Measurements from ENCODE around the gene FHAD1. TPM values are rescaled to one million over a fixed set of nuclear protein-coding genes. Genes with fewer than 3 reads are reported as not detected.

The FHAD1 gene
- total RNA-seq, 1 experiment from 2014 or later: 2.0 TPM

DNA sequence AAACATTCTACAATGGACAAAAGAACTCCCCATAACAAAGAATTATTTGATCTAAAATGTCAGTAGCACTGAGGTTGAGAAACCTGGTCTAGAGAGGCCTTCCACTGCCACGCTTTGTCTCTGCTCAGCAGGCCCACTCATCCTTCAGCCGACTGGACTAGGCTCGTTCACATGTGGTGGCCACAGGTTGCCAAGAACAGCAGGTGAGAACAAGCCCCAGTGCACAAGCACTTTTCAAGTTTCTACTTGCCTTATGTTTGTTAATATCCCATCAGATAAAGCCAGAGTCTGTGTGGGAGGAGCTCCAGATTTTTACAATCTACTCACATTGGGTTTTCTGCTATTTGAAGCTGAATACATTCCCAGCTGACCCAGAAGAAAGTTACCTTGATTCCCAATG lies 153.6 kb downstream of the FHAD1 start:
- CTCF ChIA-PET: no interaction called here

GRCh38 chr1:15401391-15402055 lies 154.5 kb downstream of the FHAD1 start:
- Histone ChIP-seq H3K4me3 (ENCODE audit: low read depth, low read length, poor library complexity, severe bottlenecking) (no peak overlapping the region), H3K27ac (ENCODE audit: low read depth, low read length, poor library complexity, severe bottlenecking) (no peak overlapping the region), H3K27me3 (replicated peaks; ENCODE audit: insufficient read depth, low read depth, low read length, poor library complexity) (no peaks in the 10 kb centered on the region), H3K9me3 (ENCODE audit: low read depth, low read length, poor library complexity, severe bottlenecking) (peaks cover 8% of the 10 kb centered on the region), H3K36me3 (ENCODE audit: insufficient read depth, low read length, poor library complexity, severe bottlenecking) (no peaks in the 10 kb centered on the region), H3K4me1 (ENCODE audit: insufficient read depth, low read length, poor library complexity, severe bottlenecking) (no peaks in the 10 kb centered on the region)
- no peak for DNase-seq (ENCODE audit: low spot score)
- intact Hi-C loops (cut with micrococcal nuclease; ENCODE audit: unreplicated experiment): no loop called here
- no peak for TF ChIP-seq EZH2 (IDR thresholded peaks at IDR 0.05; ENCODE audit: borderline replicate concordance, low read depth, low read length, poor library complexity, severe bottlenecking)
- TF ChIP-seq, protein P1, sequence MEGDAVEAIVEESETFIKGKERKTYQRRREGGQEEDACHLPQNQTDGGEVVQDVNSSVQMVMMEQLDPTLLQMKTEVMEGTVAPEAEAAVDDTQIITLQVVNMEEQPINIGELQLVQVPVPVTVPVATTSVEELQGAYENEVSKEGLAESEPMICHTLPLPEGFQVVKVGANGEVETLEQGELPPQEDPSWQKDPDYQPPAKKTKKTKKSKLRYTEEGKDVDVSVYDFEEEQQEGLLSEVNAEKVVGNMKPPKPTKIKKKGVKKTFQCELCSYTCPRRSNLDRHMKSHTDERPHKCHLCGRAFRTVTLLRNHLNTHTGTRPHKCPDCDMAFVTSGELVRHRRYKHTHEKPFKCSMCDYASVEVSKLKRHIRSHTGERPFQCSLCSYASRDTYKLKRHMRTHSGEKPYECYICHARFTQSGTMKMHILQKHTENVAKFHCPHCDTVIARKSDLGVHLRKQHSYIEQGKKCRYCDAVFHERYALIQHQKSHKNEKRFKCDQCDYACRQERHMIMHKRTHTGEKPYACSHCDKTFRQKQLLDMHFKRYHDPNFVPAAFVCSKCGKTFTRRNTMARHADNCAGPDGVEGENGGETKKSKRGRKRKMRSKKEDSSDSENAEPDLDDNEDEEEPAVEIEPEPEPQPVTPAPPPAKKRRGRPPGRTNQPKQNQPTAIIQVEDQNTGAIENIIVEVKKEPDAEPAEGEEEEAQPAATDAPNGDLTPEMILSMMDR (conservative IDR thresholded peaks at IDR 0.05; ENCODE audit: low read depth, low read length): no peak
- POLR2A ChIA-PET (ENCODE audit: low non-redundant PET): no interaction called here
- no TSS peak for BruUV-seq (replicated peaks)
- CTCF ChIA-PET: no interaction called here

More for the DNA sequence above, 153.6 kb downstream of the FHAD1 start:
- H3K36me3 ChIP-seq (ENCODE audit: insufficient read depth, low read length, poor library complexity, severe bottlenecking): no peaks in the 10 kb centered on the region
- no peaks in the 10 kb centered on the region for H3K27me3 ChIP-seq (replicated peaks; ENCODE audit: insufficient read depth, low read depth, low read length, poor library complexity)
- TF ChIP-seq, protein P1 (conservative IDR thresholded peaks at IDR 0.05; ENCODE audit: low read depth, low read length): no peak
- TF ChIP-seq EZH2 (IDR thresholded peaks at IDR 0.05; ENCODE audit: borderline replicate concordance, low read depth, low read length, poor library complexity, severe bottlenecking): no peak
- intact Hi-C loops (cut with micrococcal nuclease; ENCODE audit: unreplicated experiment): no loop called here
- H3K4me3 ChIP-seq (ENCODE audit: low read depth, low read length, poor library complexity, severe bottlenecking): no peak overlapping the region
- peaks cover 8% of the 10 kb centered on the region for H3K9me3 ChIP-seq (ENCODE audit: low read depth, low read length, poor library complexity, severe bottlenecking)
- no TSS peak for BruUV-seq (replicated peaks)
- H3K27ac ChIP-seq (ENCODE audit: low read depth, low read length, poor library complexity, severe bottlenecking): no peak overlapping the region
- POLR2A ChIA-PET (ENCODE audit: low non-redundant PET): no interaction called here
- H3K4me1 ChIP-seq (ENCODE audit: insufficient read depth, low read length, poor library complexity, severe bottlenecking): no peaks in the 10 kb centered on the region
- DNase-seq (ENCODE audit: low spot score): no peak

GRCh38 chr1:15402809-15403450 lies 155.9 kb downstream of the FHAD1 start:
- no peaks in the 10 kb centered on the region for H3K36me3 ChIP-seq (ENCODE audit: insufficient read depth, low read length, poor library complexity, severe bottlenecking)

More at GRCh38 chr1:15402809-15403450, 155.9 kb downstream of the FHAD1 start:
- POLR2A ChIA-PET (ENCODE audit: low non-redundant PET): no interaction called here
- Histone ChIP-seq H3K27me3 (replicated peaks; ENCODE audit: insufficient read depth, low read depth, low read length, poor library complexity) (no peaks in the 10 kb centered on the region), H3K9me3 (ENCODE audit: low read depth, low read length, poor library complexity, severe bottlenecking) (peaks cover 8% of the 10 kb centered on the region), H3K4me3 (ENCODE audit: low read depth, low read length, poor library complexity, severe bottlenecking) (no peak overlapping the region), H3K4me1 (ENCODE audit: insufficient read depth, low read length, poor library complexity, severe bottlenecking) (no peaks in the 10 kb centered on the region), H3K27ac (ENCODE audit: low read depth, low read length, poor library complexity, severe bottlenecking) (no peak overlapping the region)
- intact Hi-C loops (cut with micrococcal nuclease; ENCODE audit: unreplicated experiment): no loop called here
- no TSS peak for BruUV-seq (replicated peaks)
- DNase-seq (ENCODE audit: low spot score): no peak
- CTCF ChIA-PET: no interaction called here
- TF ChIP-seq EZH2 (IDR thresholded peaks at IDR 0.05; ENCODE audit: borderline replicate concordance, low read depth, low read length, poor library complexity, severe bottlenecking): no peak
- TF ChIP-seq, protein P1 (conservative IDR thresholded peaks at IDR 0.05; ENCODE audit: low read depth, low read length): no peak
